ENCODE data around the gene YKT6.

YKT6 gene

GRCh38 chr7:44200699-44201461 is at the start of gene YKT6:
Gene YKT6, plus strand, starts transcription at chr7:44200978. Its CDS starts 158 bp downstream, at chr7:44201136.
- H4K20me1 ChIP-seq = peaks cover 13 to 45% (median 36%) of the 10 kb centered on the region in 11 experiments; a peak in 19 of 22 replicates
- TF ChIP-seq Cebpa-rat (IDR thresholded peaks at IDR 0.05) = no peak
- H3K36me3 ChIP-seq = peaks cover 20 to 28% (median 25%) of the 10 kb centered on the region in 11 experiments
- H3K27ac ChIP-seq = peak within 1 kb of the TSS; percentile 65 to 84 (median 81); a peak in 21 of 22 replicates
- H3K4me1 ChIP-seq = peaks cover 15 to 34% (median 22%) of the 10 kb centered on the region in 10 experiments
- peak within 1 kb of the TSS; percentile 72 to 92 (median 84) for H3K4me3 ChIP-seq
- H3K9ac ChIP-seq = peak within 1 kb of the TSS; percentile 82 to 94 (median 88)
- no peaks in the 10 kb centered on the region for H3K9me3 ChIP-seq (replicated peaks in 1 of 11)
- peak within 1 kb of the TSS; percentile 82 to 98 (median 91) for H3K4me2 ChIP-seq
- H3K27me3 ChIP-seq = no peaks in the 10 kb centered on the region

- TF ChIP-seq Cebpa-rat (IDR thresholded peaks at IDR 0.05) = no peak
- H3K27me3 ChIP-seq = no peaks in the 10 kb centered on the region
- H3K4me3 ChIP-seq = no peak overlapping the region
- no peaks in the 10 kb centered on the region for H4K20me1 ChIP-seq
- no peak overlapping the region for H3K4me2 ChIP-seq
- no peak overlapping the region for H3K27ac ChIP-seq
- H3K9ac ChIP-seq = no peak overlapping the region
- H3K9me3 ChIP-seq (replicated peaks in 1 of 11) = no peaks in the 10 kb centered on the region
- peaks cover 0 to 10% (median 0%) of the 10 kb centered on the region in 10 experiments; a peak in 7 of 20 replicates for H3K4me1 ChIP-seq
- no peaks in the 10 kb centered on the region for H3K36me3 ChIP-seq
Measured at GRCh38 chr7:44151956-44152355, 48.8 kb upstream of the YKT6 start.

DNA sequence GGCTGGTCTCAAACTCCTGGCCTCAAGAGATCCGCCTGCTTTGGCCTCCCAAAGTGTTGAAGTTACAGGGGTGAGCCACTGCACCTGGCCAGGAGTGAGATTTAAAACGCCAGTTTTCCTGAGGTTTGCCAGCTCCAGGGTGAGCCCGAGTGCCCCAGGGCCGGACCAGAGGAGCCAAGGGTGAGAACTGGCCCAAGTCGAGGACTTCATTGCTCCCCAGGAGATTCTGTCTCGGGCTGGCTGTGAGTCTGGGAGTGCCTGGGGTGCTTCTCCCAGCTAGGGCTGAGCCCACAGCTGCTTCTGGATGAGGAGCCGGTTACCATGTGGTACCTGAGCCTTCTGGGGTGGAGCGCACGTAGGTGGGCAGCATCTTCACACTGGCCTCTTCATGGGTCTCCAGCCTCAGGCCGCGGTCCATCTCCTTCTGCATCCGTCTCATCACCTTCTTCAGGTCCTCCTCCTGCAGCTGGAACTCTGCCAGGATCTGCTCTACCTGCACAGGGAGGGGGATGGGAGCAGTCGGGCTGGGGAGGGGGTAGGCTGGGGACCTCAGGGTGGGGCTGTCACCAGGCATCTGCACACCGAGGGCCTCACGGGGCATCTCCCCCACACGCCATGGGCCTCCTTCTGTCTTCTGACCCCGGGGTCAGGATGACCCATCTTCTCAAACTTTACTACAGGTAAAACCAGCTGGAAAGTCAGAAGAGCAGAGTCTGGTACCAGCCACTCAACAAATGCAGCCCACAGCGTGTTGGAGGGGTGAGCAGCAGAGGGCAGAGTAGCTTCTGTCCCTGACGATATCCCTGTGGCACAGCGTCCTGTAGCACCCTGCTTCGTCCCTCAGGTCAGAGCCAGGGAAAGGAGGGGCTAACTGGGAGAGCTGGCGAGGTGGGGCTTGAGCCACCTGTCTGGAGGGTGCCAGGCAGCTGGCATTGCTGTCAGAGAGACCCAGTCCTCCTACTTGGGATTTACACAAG is 47.5 kb upstream of the YKT6 start:
- TF ChIP-seq Cebpa-rat (IDR thresholded peaks at IDR 0.05) = no peak
- H3K27me3 ChIP-seq = no peaks in the 10 kb centered on the region
- H4K20me1 ChIP-seq = no peaks in the 10 kb centered on the region
- peaks cover 0 to 10% (median 0%) of the 10 kb centered on the region in 10 experiments; a peak in 7 of 20 replicates for H3K4me1 ChIP-seq
- no peak overlapping the region for H3K4me2 ChIP-seq
- H3K9ac ChIP-seq = no peak overlapping the region
- no peaks in the 10 kb centered on the region for H3K36me3 ChIP-seq
- H3K27ac ChIP-seq = no peak overlapping the region
- H3K9me3 ChIP-seq (replicated peaks in 1 of 11) = no peaks in the 10 kb centered on the region
- H3K4me3 ChIP-seq = no peak overlapping the region

DNA sequence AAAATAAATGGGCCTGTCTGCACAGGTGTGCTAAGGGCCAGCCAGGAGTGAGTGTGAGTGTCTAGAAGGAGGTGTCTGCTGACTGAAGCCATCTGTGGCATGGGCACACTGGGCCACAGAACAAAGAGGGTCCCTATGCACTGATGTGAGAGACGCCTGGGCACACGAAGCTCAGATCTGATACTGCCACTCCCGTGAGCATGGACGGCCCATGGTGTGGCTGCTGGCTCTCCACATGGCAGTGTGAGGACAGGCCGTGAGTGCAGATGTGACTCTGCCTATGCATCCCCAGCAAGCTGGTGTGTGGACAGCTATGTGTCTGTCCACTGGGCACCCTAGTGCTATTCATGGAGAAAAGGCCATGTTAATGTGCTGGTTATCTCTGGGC is 46.8 kb upstream of the YKT6 start:
- H4K20me1 ChIP-seq = no peaks in the 10 kb centered on the region
- H3K36me3 ChIP-seq = no peaks in the 10 kb centered on the region
- H3K9ac ChIP-seq = no peak overlapping the region
- H3K9me3 ChIP-seq (replicated peaks in 1 of 11) = no peaks in the 10 kb centered on the region
- H3K4me3 ChIP-seq = no peak overlapping the region
- no peak overlapping the region for H3K27ac ChIP-seq
- H3K27me3 ChIP-seq = no peaks in the 10 kb centered on the region
- no peak overlapping the region for H3K4me2 ChIP-seq
- peaks cover 0 to 10% (median 0%) of the 10 kb centered on the region in 10 experiments; a peak in 7 of 20 replicates for H3K4me1 ChIP-seq
- no peak for TF ChIP-seq Cebpa-rat (IDR thresholded peaks at IDR 0.05)

GRCh38 chr7:44154703-44155102 is 46.1 kb upstream of the YKT6 start:
- H3K9me3 ChIP-seq (replicated peaks in 1 of 11) = no peaks in the 10 kb centered on the region
- H3K4me2 ChIP-seq = no peak overlapping the region
- no peaks in the 10 kb centered on the region for H4K20me1 ChIP-seq
- H3K27ac ChIP-seq = no peak overlapping the region
- no peaks in the 10 kb centered on the region for H3K36me3 ChIP-seq
- H3K4me1 ChIP-seq = peaks cover 0 to 10% (median 0%) of the 10 kb centered on the region in 10 experiments; a peak in 7 of 20 replicates
- no peak; a peak in 1 of 22 replicates for TF ChIP-seq Cebpa-rat (IDR thresholded peaks at IDR 0.05)
- no peaks in the 10 kb centered on the region for H3K27me3 ChIP-seq
- H3K4me3 ChIP-seq = no peak overlapping the region
- no peak overlapping the region for H3K9ac ChIP-seq

GRCh38 chr7:44155191-44156185 is 45.3 kb upstream of the YKT6 start:
- H3K4me2 ChIP-seq = no peak overlapping the region
- no peak overlapping the region for H3K9ac ChIP-seq
- no peaks in the 10 kb centered on the region for H3K27me3 ChIP-seq
- no peak overlapping the region for H3K4me3 ChIP-seq
- no peaks in the 10 kb centered on the region for H3K9me3 ChIP-seq (replicated peaks in 1 of 11)
- no peaks in the 10 kb centered on the region for H3K36me3 ChIP-seq
- peaks cover 0 to 6% (median 0%) of the 10 kb centered on the region in 10 experiments; a peak in 7 of 20 replicates for H3K4me1 ChIP-seq
- no peaks in the 10 kb centered on the region for H4K20me1 ChIP-seq
- TF ChIP-seq Cebpa-rat (IDR thresholded peaks at IDR 0.05) = no peak
- H3K27ac ChIP-seq = no peak overlapping the region

- Histone ChIP-seq H3K4me2 (no peak overlapping the region), H3K4me3 (no peak overlapping the region), H3K9ac (no peak overlapping the region), H3K27ac (no peak overlapping the region), H3K36me3 (no peaks in the 10 kb centered on the region), H3K9me3 (replicated peaks in 1 of 11) (no peaks in the 10 kb centered on the region), H4K20me1 (no peaks in the 10 kb centered on the region), H3K4me1 (no peaks in the 10 kb centered on the region), H3K27me3 (no peaks in the 10 kb centered on the region)
- no peak for TF ChIP-seq Cebpa-rat (IDR thresholded peaks at IDR 0.05)
Measured at GRCh38 chr7:44156453-44157010, 44.2 kb upstream of the YKT6 start.

Data from BLaER1 treated with 17β-estradiol and CSF1 and Interleukin-3, amounts not matched to agents 10 nM and 100 nM (cell line).